Gastrocnemius medialis (tissue), 4 donors: ENCODE data around the gene PHLDA2.

ENCODE experiments used
- CTCF ChIP-seq, 5 experiments: fragments of 450-650 bp in 3 of 5; fragments of 200-600 bp in 2 of 5; sonication (generic) in 2 of 5; IDR thresholded peaks in 4 of 5; conservative IDR thresholded peaks in 1 of 5; 1 replicate in 4 of 5; 2 replicates in 1 of 5; pipeline ENCODE4 v1.5.1; 2016 to 2019; ENCODE audit warnings: antibody characterized with exemption in 5 of 5, mild to moderate bottlenecking in 3 of 5, moderate library complexity in 3 of 5
- POLR2A ChIP-seq, 2 donors: fragments of 450-650 bp; IDR thresholded peaks; one replicate each; pipeline ENCODE4 v1.6.1; 2017; ENCODE audit warnings: antibody characterized with exemption in 2 of 2, mild to moderate bottlenecking in 2 of 2, moderate library complexity in 2 of 2

- TF ChIP-seq CTCF (IDR thresholded peaks at IDR 0.05 in 4 of 5, conservative IDR thresholded peaks at IDR 0.05 in 1 of 5) (peak in 4 of 5 experiments; percentile 25 to 48 (median 36)), POLR2A (IDR thresholded peaks at IDR 0.05) (no peak)
These were observed 46.4 kb upstream of the PHLDA2 start for GRCh38 chr11:2975594-2975993.
